Breast epithelium (tissue), 4 donors: Measurements from ENCODE around the gene NAALADL2. TPM values are rescaled to one million over a fixed set of nuclear protein-coding genes. Genes with fewer than 3 reads are reported as not detected.

Experiments used
- DNase-seq, 2 donors: peaks; one replicate each; pipeline ENCODE4 v3.0.0-alpha.2; 2019; ENCODE audit warnings: low spot score in 2 of 2
- H3K27ac ChIP-seq, 2 donors: fragments of 200-600 bp; sonication (generic) in 1 of 2; one replicate each; pipeline ENCODE4 v1.5.1; 2016 to 2019; ENCODE audit warnings: mild to moderate bottlenecking in 1 of 2
- H3K27me3 ChIP-seq, 2 donors: fragments of 200-600 bp; sonication (generic) in 1 of 2; one replicate each; pipeline versions ENCODE4 v1.5.1 to v1.6.0; 2017 to 2019; ENCODE audit warnings: control low read depth in 1 of 2, mild to moderate bottlenecking in 1 of 2
- H3K36me3 ChIP-seq: fragments of 200-600 bp; one replicate; pipeline ENCODE4 v1.5.1; 2019
- H3K4me1 ChIP-seq, 2 donors: fragments of 200-600 bp; sonication (generic); one replicate each; pipeline ENCODE4 v1.5.1; 2016 to 2019; ENCODE audit warnings: control low read depth in 1 of 2
- H3K4me3 ChIP-seq, 3 donors: fragments of 200-600 bp; sonication (generic); 1 replicate in 2 of 3; 2 replicates in 1 of 3; pipeline ENCODE4 v1.5.1; 2016 to 2019; ENCODE audit warnings: mild to moderate bottlenecking in 3 of 3, moderate library complexity in 2 of 3
- H3K9me3 ChIP-seq, 2 donors: fragments of 200-600 bp; sonication (generic) in 1 of 2; one replicate each; pipeline ENCODE4 v1.5.1; 2016 to 2019; ENCODE audit warnings: control low read depth in 1 of 2
- CTCF ChIP-seq, 3 donors: fragments of 450-650 bp; IDR thresholded peaks; one replicate each; pipeline ENCODE4 v1.5.1; 2016 to 2017; ENCODE audit warnings: antibody characterized with exemption in 3 of 3, mild to moderate bottlenecking in 3 of 3, moderate library complexity in 3 of 3
- POLR2A ChIP-seq: fragments of 450-650 bp; IDR thresholded peaks from one replicate; pipeline ENCODE4 v1.6.1; 2016; ENCODE audit warnings: antibody characterized with exemption, mild to moderate bottlenecking, moderate library complexity
- POLR2AphosphoS5 ChIP-seq, 3 donors: sonication (generic); formaldehyde crosslinking; IDR thresholded peaks; one replicate each; pipeline ENCODE4 v1.6.1; 2017; ENCODE audit warnings: antibody characterized with exemption in 3 of 3
- intact Hi-C: fragments of 100-400 bp; cut with DNase I; formaldehyde crosslinking; loops from one replicate; pipeline ENCODE4 v1.15.1; 2023; ENCODE audit warnings: low total_unique reads
- total RNA-seq, 3 donors: library from RNA; depleted of rRNA; stranded (reverse); fragments of >200 nt; gene quantifications; one replicate each; pipeline ENCODE4 v1.1.0, GENCODE V29; 2016

Gene NAALADL2
- total RNA-seq, 3 donors from 2014 or later, result 12.0 to 69.5 (median 53.9) TPM

GRCh38 chr3:175002732-175003143 is 143.6 kb downstream of the NAALADL2 start:
- TF ChIP-seq POLR2AphosphoS5 (IDR thresholded peaks at IDR 0.05), result no peak
- no peak for TF ChIP-seq CTCF (IDR thresholded peaks at IDR 0.05)
- TF ChIP-seq POLR2A, result no peak
- Histone ChIP-seq H3K4me1 (no peaks in the 10 kb centered on the region), H3K27ac (no peak overlapping the region), H3K27me3 (no peaks in the 10 kb centered on the region), H3K9me3 (no peaks in the 10 kb centered on the region), H3K36me3 (no peaks in the 10 kb centered on the region), H3K4me3 (no peak overlapping the region)
- intact Hi-C loops, result no loop called here
- DNase-seq, result no peak

- Histone ChIP-seq H3K9me3 (no peaks in the 10 kb centered on the region), H3K4me3 (no peak overlapping the region)
- no peak for TF ChIP-seq POLR2AphosphoS5 (IDR thresholded peaks at IDR 0.05)
- TF ChIP-seq POLR2A, result no peak
- TF ChIP-seq CTCF (IDR thresholded peaks at IDR 0.05), result no peak
Measured at GRCh38 chr3:175003590-175003989, 144.5 kb downstream of the NAALADL2 start.

GRCh38 chr3:175005193-175005592 is 146.1 kb downstream of the NAALADL2 start:
- TF ChIP-seq POLR2A (no peak), CTCF (IDR thresholded peaks at IDR 0.05) (no peak), POLR2AphosphoS5 (IDR thresholded peaks at IDR 0.05) (no peak)
- H3K4me1 ChIP-seq, result no peaks in the 10 kb centered on the region
- H3K9me3 ChIP-seq, result no peaks in the 10 kb centered on the region
- no peaks in the 10 kb centered on the region for H3K27me3 ChIP-seq
- H3K36me3 ChIP-seq, result no peaks in the 10 kb centered on the region
- no peak overlapping the region for H3K4me3 ChIP-seq
- H3K27ac ChIP-seq, result peak overlapping the region in 1 of 2 donors; percentile 33
- intact Hi-C loops, result no loop called here
- no peak for DNase-seq

More at GRCh38 chr3:175003590-175003989, 144.5 kb downstream of the NAALADL2 start:
- intact Hi-C loops, result no loop called here
- no peaks in the 10 kb centered on the region for H3K27me3 ChIP-seq
- H3K4me1 ChIP-seq, result no peaks in the 10 kb centered on the region
- no peaks in the 10 kb centered on the region for H3K36me3 ChIP-seq
- no peak for DNase-seq
- no peak overlapping the region for H3K27ac ChIP-seq

- intact Hi-C loops, result no loop called here
- DNase-seq, result no peak
- Histone ChIP-seq H3K27me3 (no peaks in the 10 kb centered on the region), H3K9me3 (no peaks in the 10 kb centered on the region), H3K4me1 (no peaks in the 10 kb centered on the region), H3K4me3 (peak overlapping the region in 1 of 3 donors; percentile 3), H3K27ac (peak overlapping the region; percentile 27 to 56), H3K36me3 (no peaks in the 10 kb centered on the region)
- TF ChIP-seq POLR2AphosphoS5 (IDR thresholded peaks at IDR 0.05) (no peak), POLR2A (no peak), CTCF (IDR thresholded peaks at IDR 0.05) (no peak)
Measured at GRCh38 chr3:175005881-175006280, 146.7 kb downstream of the NAALADL2 start.

GRCh38 chr3:175007306-175007705 is 148.2 kb downstream of the NAALADL2 start:
- Histone ChIP-seq H3K27me3 (no peaks in the 10 kb centered on the region), H3K4me1 (no peaks in the 10 kb centered on the region), H3K36me3 (no peaks in the 10 kb centered on the region), H3K4me3 (no peak overlapping the region), H3K27ac (no peak overlapping the region), H3K9me3 (no peaks in the 10 kb centered on the region)
- TF ChIP-seq POLR2AphosphoS5 (IDR thresholded peaks at IDR 0.05), result no peak
- no peak for TF ChIP-seq CTCF (IDR thresholded peaks at IDR 0.05)
- TF ChIP-seq POLR2A, result no peak
- intact Hi-C loops, result no loop called here
- DNase-seq, result no peak
